Measurements from ENCODE around the gene HNF1A. TPM values are rescaled to one million over a fixed set of nuclear protein-coding genes. Genes with fewer than 3 reads are reported as not detected.
"Not testable (repeated sequence)": the region's sequence is repeated elsewhere in the genome, so short reads cannot be mapped to it uniquely, and the experiment has no call there.

Gene HNF1A
- total RNA-seq, 1 donor from 2014 or later, result not detected

GRCh38 chr12:120941846-120942405 is 36.4 kb upstream of the HNF1A start:
- no peak for TF ChIP-seq EZH2 (IDR thresholded peaks at IDR 0.05)
- no peak for TF ChIP-seq EZH2phosphoT487 (IDR thresholded peaks at IDR 0.05)
- TF ChIP-seq, protein P1, sequence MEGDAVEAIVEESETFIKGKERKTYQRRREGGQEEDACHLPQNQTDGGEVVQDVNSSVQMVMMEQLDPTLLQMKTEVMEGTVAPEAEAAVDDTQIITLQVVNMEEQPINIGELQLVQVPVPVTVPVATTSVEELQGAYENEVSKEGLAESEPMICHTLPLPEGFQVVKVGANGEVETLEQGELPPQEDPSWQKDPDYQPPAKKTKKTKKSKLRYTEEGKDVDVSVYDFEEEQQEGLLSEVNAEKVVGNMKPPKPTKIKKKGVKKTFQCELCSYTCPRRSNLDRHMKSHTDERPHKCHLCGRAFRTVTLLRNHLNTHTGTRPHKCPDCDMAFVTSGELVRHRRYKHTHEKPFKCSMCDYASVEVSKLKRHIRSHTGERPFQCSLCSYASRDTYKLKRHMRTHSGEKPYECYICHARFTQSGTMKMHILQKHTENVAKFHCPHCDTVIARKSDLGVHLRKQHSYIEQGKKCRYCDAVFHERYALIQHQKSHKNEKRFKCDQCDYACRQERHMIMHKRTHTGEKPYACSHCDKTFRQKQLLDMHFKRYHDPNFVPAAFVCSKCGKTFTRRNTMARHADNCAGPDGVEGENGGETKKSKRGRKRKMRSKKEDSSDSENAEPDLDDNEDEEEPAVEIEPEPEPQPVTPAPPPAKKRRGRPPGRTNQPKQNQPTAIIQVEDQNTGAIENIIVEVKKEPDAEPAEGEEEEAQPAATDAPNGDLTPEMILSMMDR (IDR thresholded peaks at IDR 0.05), result no peak
- H2AFZ ChIP-seq (replicated peaks), result no peak overlapping the region

GRCh38 chr12:120943482-120943881 is 34.9 kb upstream of the HNF1A start:
- no peak overlapping the region for H3K27ac Mint-ChIP-seq
- Histone ChIP-seq H3K4me1 (no peaks in the 10 kb centered on the region), H3K9me3 (ENCODE audit: low read depth) (no peaks in the 10 kb centered on the region), H4K20me1 (ENCODE audit: low read depth) (no peaks in the 10 kb centered on the region), H3K9ac (no peak overlapping the region), H3K27ac (no peak overlapping the region), H3K79me2 (ENCODE audit: low read depth) (no peaks in the 10 kb centered on the region), H3K4me3 (no peak overlapping the region), H3K27me3 (no peaks in the 10 kb centered on the region), H3F3A (ENCODE audit: low read depth) (no peaks in the 10 kb centered on the region), H2AFZ (replicated peaks) (no peak overlapping the region), H3K36me3 (no peaks in the 10 kb centered on the region), H3K4me2 (no peak overlapping the region)
- DNase-seq (ENCODE audit: low spot score), result no peak
- no peaks in the 10 kb centered on the region for H3K9me3 Mint-ChIP-seq
- peaks cover 19% of the 10 kb centered on the region for H3K27me3 Mint-ChIP-seq (ENCODE audit: insufficient read depth, low read depth)
- H3K4me1 Mint-ChIP-seq, result peaks cover 2% of the 10 kb centered on the region
- no peak overlapping the region for H3K4me3 Mint-ChIP-seq
- H3K36me3 Mint-ChIP-seq, result no peaks in the 10 kb centered on the region
- no peak for TF ChIP-seq EZH2phosphoT487 (IDR thresholded peaks at IDR 0.05)
- TF ChIP-seq, protein P1 (IDR thresholded peaks at IDR 0.05), result no peak
- TF ChIP-seq EZH2 (IDR thresholded peaks at IDR 0.05), result no peak

More at GRCh38 chr12:120941846-120942405, 36.4 kb upstream of the HNF1A start:
- H3K36me3 Mint-ChIP-seq, result no peaks in the 10 kb centered on the region
- H3K27ac ChIP-seq, result no peak overlapping the region
- no peak overlapping the region for H3K4me3 ChIP-seq
- DNase-seq (ENCODE audit: low spot score), result no peak
- no peaks in the 10 kb centered on the region for H4K20me1 ChIP-seq (ENCODE audit: low read depth)
- peaks cover 18% of the 10 kb centered on the region for H3K27me3 Mint-ChIP-seq (ENCODE audit: insufficient read depth, low read depth)
- H3K9me3 Mint-ChIP-seq, result no peaks in the 10 kb centered on the region
- peaks cover 2% of the 10 kb centered on the region for H3K4me1 Mint-ChIP-seq
- no peaks in the 10 kb centered on the region for H3K36me3 ChIP-seq
- peak overlapping the region; percentile 79 for H3K27ac Mint-ChIP-seq
- no peaks in the 10 kb centered on the region for H3F3A ChIP-seq (ENCODE audit: low read depth)
- H3K79me2 ChIP-seq (ENCODE audit: low read depth), result no peaks in the 10 kb centered on the region
- H3K4me2 ChIP-seq, result no peak overlapping the region
- H3K4me3 Mint-ChIP-seq, result no peak overlapping the region
- H3K4me1 ChIP-seq, result no peaks in the 10 kb centered on the region
- no peak overlapping the region for H3K9ac ChIP-seq
- no peaks in the 10 kb centered on the region for H3K9me3 ChIP-seq (ENCODE audit: low read depth)
- H3K27me3 ChIP-seq, result no peaks in the 10 kb centered on the region

- Histone ChIP-seq H3K4me2 (no peak overlapping the region), H3K9me3 (ENCODE audit: low read depth) (no peaks in the 10 kb centered on the region), H4K20me1 (ENCODE audit: low read depth) (no peaks in the 10 kb centered on the region), H3K4me3 (no peak overlapping the region), H3F3A (ENCODE audit: low read depth) (no peaks in the 10 kb centered on the region), H3K79me2 (ENCODE audit: low read depth) (no peaks in the 10 kb centered on the region), H3K9ac (no peak overlapping the region), H3K27me3 (no peaks in the 10 kb centered on the region), H3K4me1 (no peaks in the 10 kb centered on the region), H2AFZ (replicated peaks) (no peak overlapping the region), H3K36me3 (no peaks in the 10 kb centered on the region), H3K27ac (no peak overlapping the region)
- no peak overlapping the region for H3K4me3 Mint-ChIP-seq
- peaks cover 6% of the 10 kb centered on the region for H3K4me1 Mint-ChIP-seq
- no peak overlapping the region for H3K27ac Mint-ChIP-seq
- no peaks in the 10 kb centered on the region for H3K36me3 Mint-ChIP-seq
- DNase-seq (ENCODE audit: low spot score), result peak; percentile 64
- peaks cover 19% of the 10 kb centered on the region for H3K27me3 Mint-ChIP-seq (ENCODE audit: insufficient read depth, low read depth)
- TF ChIP-seq, protein P1 (IDR thresholded peaks at IDR 0.05), result peak; percentile 87
- TF ChIP-seq EZH2 (IDR thresholded peaks at IDR 0.05), result no peak
- H3K9me3 Mint-ChIP-seq, result no peaks in the 10 kb centered on the region
Observed at GRCh38 chr12:120944645-120945217, 33.6 kb upstream of the HNF1A start.

DNA sequence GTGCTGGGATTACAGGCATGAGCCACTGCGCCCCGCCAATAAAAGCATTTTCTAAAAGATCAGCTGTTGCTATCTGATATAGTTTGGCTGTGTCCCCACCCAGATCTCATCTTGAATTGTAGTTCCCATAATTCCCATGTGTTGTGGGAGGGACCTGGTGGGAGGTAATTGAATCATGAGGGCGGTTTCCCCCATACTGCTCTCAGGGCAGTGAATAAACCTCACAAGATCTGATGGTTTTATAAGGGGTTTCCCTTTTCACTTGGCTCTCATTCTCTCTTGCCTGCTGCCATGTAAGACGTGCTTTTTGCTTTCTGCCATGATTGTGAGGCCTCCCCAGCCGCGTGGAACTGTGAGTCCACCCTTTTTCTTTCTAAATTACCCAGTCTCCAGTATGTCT is 32.8 kb upstream of the HNF1A start:
- not testable (repeated sequence) for H3K9me3 ChIP-seq (ENCODE audit: low read depth); H3K4me2 ChIP-seq; H3K27ac ChIP-seq; H3K4me3 Mint-ChIP-seq; H3K4me1 Mint-ChIP-seq; H3K27me3 ChIP-seq; H3K4me3 ChIP-seq; H3K27ac Mint-ChIP-seq; H3K79me2 ChIP-seq (ENCODE audit: low read depth); DNase-seq (ENCODE audit: low spot score); H3K36me3 Mint-ChIP-seq; H3K9me3 Mint-ChIP-seq; H4K20me1 ChIP-seq (ENCODE audit: low read depth); H3F3A ChIP-seq (ENCODE audit: low read depth); H3K36me3 ChIP-seq; H3K4me1 ChIP-seq; H3K9ac ChIP-seq
- H2AFZ ChIP-seq (replicated peaks), result peak overlapping the region; percentile 60
- H3K27me3 Mint-ChIP-seq (ENCODE audit: insufficient read depth, low read depth), result peaks cover 19% of the 10 kb centered on the region

DNA sequence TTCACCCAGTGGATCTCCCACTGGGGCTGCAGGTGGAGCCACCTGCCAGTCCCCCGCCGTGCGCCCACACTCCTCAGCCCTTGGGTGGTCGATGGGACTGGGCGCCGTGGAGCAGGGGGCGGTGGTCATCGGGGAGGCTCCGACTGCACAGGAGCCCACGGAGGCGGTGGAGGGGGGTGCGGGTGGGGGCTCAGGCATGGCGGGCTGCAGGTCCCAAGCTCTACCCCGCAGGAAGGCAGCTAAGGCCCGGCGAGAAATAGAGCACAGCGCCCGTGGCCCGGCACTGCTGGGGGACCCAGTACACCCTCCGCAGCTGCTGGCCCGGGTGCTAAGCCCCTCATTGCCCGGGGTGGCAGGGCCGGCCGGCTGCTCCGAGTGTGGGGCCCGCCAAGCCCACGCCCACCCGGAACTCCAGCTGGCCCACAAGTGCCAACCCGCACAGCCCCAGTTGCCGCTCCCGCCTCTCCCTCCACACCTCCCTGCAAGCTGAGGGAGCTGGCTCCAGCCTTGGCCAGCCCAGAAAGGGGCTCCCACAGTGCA is 28.0 kb upstream of the HNF1A start:
- H3K27ac ChIP-seq; H3K4me2 ChIP-seq; DNase-seq (ENCODE audit: low spot score); H3K36me3 Mint-ChIP-seq; H3K9me3 Mint-ChIP-seq; H3K27ac Mint-ChIP-seq; H3F3A ChIP-seq (ENCODE audit: low read depth); H2AFZ ChIP-seq (replicated peaks); H4K20me1 ChIP-seq (ENCODE audit: low read depth); H3K36me3 ChIP-seq; H3K4me3 Mint-ChIP-seq; H3K9me3 ChIP-seq (ENCODE audit: low read depth); H3K27me3 Mint-ChIP-seq (ENCODE audit: insufficient read depth, low read depth); H3K79me2 ChIP-seq (ENCODE audit: low read depth); H3K27me3 ChIP-seq; H3K4me3 ChIP-seq; H3K4me1 Mint-ChIP-seq; H3K4me1 ChIP-seq; H3K9ac ChIP-seq: not testable (repeated sequence)

Data from neural progenitor cell (in vitro differentiated cells).